DND-41 (cell line): ENCODE measurements around the gene KIF21A.

Experiments
- CTCF ChIP-seq: IDR thresholded peaks from 2 replicates; pipeline ENCODE4 v1.5.1; 2012; ENCODE audit warnings: borderline replicate concordance, low read length, moderate library complexity, mild to moderate bottlenecking; ENCODE audit not compliant: poor library complexity, severe bottlenecking; ENCODE audit errors: extremely low read depth
- EZH2 ChIP-seq: IDR thresholded peaks from 3 replicates; pipeline ENCODE4 v1.6.1; 2012; ENCODE audit warnings: borderline replicate concordance, low read depth, mild to moderate bottlenecking, moderate library complexity, low read length, inconsistent platforms; ENCODE audit not compliant: severe bottlenecking

GRCh38 chr12:39368096-39368495 is 74.8 kb downstream of the KIF21A start:
- TF ChIP-seq CTCF (no peak), EZH2 (no peak)
